ENCODE measurements around the gene KCNJ12. TPM values are rescaled to one million over a fixed set of nuclear protein-coding genes. Genes with fewer than 3 reads are reported as not detected.

KCNJ12 gene
- total and polyA plus RNA-seq, 12 donors, result 0.39 to 3.9 (median 0.97) TPM

GRCh38 chr17:21369395-21369794 is 6.8 kb upstream of the KCNJ12 start:
- H3K36me3 ChIP-seq (replicated peaks in 1 of 2), result no peaks in the 10 kb centered on the region
- intact Hi-C loops (cut with DNase I), result no loop called here
- WGBS, 4 donors, result 88 to 92% (median 91%) methylated on average over 2 to 5 of the region's 5 CpGs; no CpG with 5 or more reads in 1 of the 4 donors
- H3K4me3 ChIP-seq, result no peak overlapping the region
- H3K9me3 ChIP-seq (replicated peaks in 1 of 3), result no peaks in the 10 kb centered on the region
- no peaks in the 10 kb centered on the region for H3K27me3 ChIP-seq
- no peaks in the 10 kb centered on the region for H3K4me1 ChIP-seq (replicated peaks in 1 of 2)
- no peak for TF ChIP-seq POLR2A (IDR thresholded peaks at IDR 0.05)
- TF ChIP-seq, protein P1, sequence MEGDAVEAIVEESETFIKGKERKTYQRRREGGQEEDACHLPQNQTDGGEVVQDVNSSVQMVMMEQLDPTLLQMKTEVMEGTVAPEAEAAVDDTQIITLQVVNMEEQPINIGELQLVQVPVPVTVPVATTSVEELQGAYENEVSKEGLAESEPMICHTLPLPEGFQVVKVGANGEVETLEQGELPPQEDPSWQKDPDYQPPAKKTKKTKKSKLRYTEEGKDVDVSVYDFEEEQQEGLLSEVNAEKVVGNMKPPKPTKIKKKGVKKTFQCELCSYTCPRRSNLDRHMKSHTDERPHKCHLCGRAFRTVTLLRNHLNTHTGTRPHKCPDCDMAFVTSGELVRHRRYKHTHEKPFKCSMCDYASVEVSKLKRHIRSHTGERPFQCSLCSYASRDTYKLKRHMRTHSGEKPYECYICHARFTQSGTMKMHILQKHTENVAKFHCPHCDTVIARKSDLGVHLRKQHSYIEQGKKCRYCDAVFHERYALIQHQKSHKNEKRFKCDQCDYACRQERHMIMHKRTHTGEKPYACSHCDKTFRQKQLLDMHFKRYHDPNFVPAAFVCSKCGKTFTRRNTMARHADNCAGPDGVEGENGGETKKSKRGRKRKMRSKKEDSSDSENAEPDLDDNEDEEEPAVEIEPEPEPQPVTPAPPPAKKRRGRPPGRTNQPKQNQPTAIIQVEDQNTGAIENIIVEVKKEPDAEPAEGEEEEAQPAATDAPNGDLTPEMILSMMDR (IDR thresholded peaks at IDR 0.05), result no peak
- no peak overlapping the region for H3K27ac ChIP-seq
- no peak for DNase-seq

DNA sequence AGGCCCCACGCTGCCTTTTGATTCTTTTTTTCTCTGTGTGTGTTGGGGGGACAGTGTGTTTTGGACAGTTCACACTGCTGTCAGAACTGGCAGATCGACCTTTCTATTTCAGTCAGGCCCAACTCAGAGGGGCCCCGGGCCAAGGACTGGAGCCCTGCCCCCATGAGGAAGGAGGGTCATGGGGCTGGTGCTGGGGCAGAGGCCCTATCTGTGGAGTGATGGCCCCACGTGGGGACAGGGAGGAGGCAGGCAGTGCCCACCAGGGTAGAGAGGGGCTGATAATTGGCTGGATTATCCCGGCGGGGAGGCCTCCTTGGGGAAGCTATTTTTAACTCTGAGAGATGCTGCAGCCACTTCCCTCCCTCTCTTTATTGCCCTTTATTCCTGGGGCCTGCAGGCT is 5.7 kb upstream of the KCNJ12 start:
- DNase-seq, result no peak
- Histone ChIP-seq H3K4me1 (replicated peaks in 1 of 2) (no peaks in the 10 kb centered on the region), H3K9me3 (replicated peaks in 1 of 3) (no peaks in the 10 kb centered on the region), H3K27me3 (no peaks in the 10 kb centered on the region), H3K36me3 (replicated peaks in 1 of 2) (no peaks in the 10 kb centered on the region), H3K27ac (no peak overlapping the region), H3K4me3 (no peak overlapping the region)
- whole genome bisulfite sequencing, 4 donors, result 24 to 32% (median 30%) methylated on average over 6 of the region's 6 CpGs
- TF ChIP-seq POLR2A (IDR thresholded peaks at IDR 0.05), result no peak
- TF ChIP-seq, protein P1 (IDR thresholded peaks at IDR 0.05), result no peak
- intact Hi-C loops (cut with DNase I), result no loop called here

DNA sequence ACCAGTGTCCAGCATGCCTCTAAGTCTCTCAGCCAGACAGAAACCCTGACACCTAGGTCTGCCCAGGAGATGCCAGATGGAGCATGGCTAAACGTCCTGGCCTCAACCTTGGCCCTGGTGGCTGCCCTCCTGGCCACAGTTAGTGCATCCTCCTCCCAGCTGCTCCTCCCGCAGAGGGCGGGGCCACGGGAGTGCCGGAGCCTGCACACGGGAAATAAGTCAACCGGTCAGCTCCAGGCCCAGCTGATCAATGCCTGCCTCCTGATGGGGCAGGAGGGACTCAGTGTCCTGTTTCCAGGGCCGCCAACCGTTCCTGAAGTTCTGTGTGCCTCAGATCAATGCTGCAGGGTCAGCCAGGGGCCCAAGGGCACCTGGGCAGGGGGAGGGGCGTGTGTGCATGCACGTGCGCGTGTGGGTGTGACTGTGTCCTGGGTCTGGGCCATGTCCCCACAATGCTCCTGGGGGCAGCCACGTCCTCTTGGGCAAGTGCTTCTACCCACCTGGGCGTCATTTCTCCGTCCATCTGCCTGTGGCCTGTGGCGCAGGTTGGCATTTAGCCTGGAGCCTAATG is 4.6 kb upstream of the KCNJ12 start:
- intact Hi-C loops (cut with DNase I), result no loop called here
- DNase-seq, result no peak
- Histone ChIP-seq H3K9me3 (replicated peaks in 1 of 3) (no peaks in the 10 kb centered on the region), H3K27ac (no peak overlapping the region), H3K4me1 (replicated peaks in 1 of 2) (no peaks in the 10 kb centered on the region), H3K27me3 (peaks cover 5% of the 10 kb centered on the region), H3K36me3 (replicated peaks in 1 of 2) (no peaks in the 10 kb centered on the region), H3K4me3 (no peak overlapping the region)
- TF ChIP-seq POLR2A (IDR thresholded peaks at IDR 0.05), result no peak
- TF ChIP-seq, protein P1 (IDR thresholded peaks at IDR 0.05), result no peak
- 62 to 78% (median 73%) methylated on average over 10 to 17 of the region's 17 CpGs for WGBS, 4 donors

GRCh38 chr17:21372256-21372954 is 3.8 kb upstream of the KCNJ12 start:
- no peaks in the 10 kb centered on the region for H3K9me3 ChIP-seq (replicated peaks in 1 of 3)
- peaks cover 0 to 5% of the 10 kb centered on the region in 2 donors for H3K4me1 ChIP-seq (replicated peaks in 1 of 2)
- intact Hi-C loops (cut with DNase I), result no loop called here
- H3K27ac ChIP-seq, result no peak overlapping the region
- peaks cover 13% of the 10 kb centered on the region for H3K27me3 ChIP-seq
- H3K4me3 ChIP-seq, result no peak overlapping the region
- DNase-seq, result no peak
- 85 to 98% (median 88%) methylated on average over 8 to 16 of the region's 16 CpGs for WGBS, 4 donors
- H3K36me3 ChIP-seq (replicated peaks in 1 of 2), result no peaks in the 10 kb centered on the region
- TF ChIP-seq POLR2A (IDR thresholded peaks at IDR 0.05), result no peak
- TF ChIP-seq, protein P1 (IDR thresholded peaks at IDR 0.05), result no peak

Data from adrenal gland (tissue), 12 donors.